CD4-positive, alpha-beta T cell treated with Interleukin-4 for 1 hour (primary cell): Measurements from ENCODE around the gene IKZF1.
A peak's percentile ranks its signal among the peaks of the same experiment; 100 is the strongest.

Source experiments
- DNase-seq, 2 donors: peaks; one replicate each; pipeline ENCODE4 v3.0.0-alpha.2; 2020 to 2022

IKZF1 gene

DNA sequence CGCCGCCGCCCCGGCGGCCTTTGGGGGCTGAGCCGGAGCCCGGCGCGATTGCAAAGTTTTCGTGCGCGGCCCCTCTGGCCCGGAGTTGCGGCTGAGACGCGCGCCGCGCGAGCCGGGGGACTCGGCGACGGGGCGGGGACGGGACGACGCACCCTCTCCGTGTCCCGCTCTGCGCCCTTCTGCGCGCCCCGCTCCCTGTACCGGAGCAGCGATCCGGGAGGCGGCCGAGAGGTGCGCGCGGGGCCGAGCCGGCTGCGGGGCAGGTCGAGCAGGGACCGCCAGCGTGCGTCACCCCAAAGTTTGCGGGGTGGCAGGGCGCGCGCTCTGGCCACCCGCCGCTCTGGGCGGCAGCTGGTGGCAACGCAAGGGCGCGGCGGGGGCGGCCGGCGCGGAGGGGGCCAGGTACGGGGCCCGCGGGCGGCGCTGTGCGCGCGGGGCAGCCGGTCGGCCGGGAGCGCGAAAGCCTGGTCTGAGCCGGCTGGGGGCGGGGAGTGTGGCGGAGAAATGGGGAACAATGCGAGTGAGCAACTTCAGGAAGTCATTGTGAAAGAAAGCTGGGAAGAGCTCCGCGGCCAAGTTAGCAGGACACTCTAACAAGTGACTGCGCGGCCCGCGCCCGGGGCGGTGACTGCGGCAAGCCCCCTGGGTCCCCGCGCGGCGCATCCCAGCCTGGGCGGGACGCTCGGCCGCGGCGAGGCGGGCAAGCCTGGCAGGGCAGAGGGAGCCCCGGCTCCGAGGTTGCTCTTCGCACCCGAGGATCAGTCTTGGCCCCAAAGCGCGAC is at the start of gene IKZF1:
IKZF1 (plus strand) TSS at position 588 of the 782 bp plus-strand sequence. CDS start 14,346 bp downstream, outside the sequence.
- DNase-seq, result peak; percentile 68 to 76

- DNase-seq, result peak in 1 of 2 donors; percentile 46
These were observed 42.9 kb upstream of the IKZF1 start for GRCh38 chr7:50261593-50261992.

DNA sequence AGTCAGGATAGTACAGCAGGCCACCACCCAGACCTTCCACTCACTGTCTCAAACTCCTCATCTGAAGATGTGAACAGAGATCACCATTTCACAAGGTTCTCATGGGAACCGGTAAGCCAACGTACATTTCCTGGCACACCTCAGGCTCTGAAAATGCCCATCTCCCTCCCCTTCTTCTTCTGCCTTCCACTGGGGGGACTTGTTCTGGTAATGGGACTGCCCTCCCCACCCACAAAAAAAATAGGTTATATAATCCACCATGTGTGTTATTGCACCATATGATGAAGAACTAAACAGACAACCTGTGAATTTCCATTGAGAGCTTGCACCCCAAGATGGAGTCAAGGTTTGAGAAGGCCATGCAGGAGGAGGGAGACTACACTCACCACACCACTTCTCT is 42.1 kb upstream of the IKZF1 start:
- peak in 1 of 2 donors; percentile 25 for DNase-seq

- DNase-seq, result peak in 1 of 2 donors; percentile 49
These were observed 41.4 kb upstream of the IKZF1 start for GRCh38 chr7:50262916-50263690.

DNA sequence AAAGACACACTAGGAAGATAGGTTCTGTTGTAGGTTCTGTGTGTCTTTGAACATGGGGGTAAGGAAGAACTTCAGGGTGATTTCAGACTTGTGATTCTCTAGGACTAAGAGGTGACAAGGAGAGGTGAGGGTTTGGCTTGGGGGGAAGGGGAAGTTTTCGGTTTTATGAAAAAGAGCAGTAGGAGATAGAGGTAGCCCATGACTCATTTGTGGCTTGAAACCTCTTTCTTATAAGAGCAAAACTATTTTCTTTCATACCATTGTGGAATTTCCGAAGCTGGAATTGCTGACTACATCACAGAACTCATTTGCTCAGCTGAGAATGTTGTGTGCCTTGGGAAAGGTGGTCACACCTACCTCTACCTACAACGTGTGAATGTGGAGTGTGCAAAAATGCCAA is 39.6 kb upstream of the IKZF1 start:
- peak in 1 of 2 donors; percentile 61 for DNase-seq

GRCh38 chr7:50265968-50266634 is 38.4 kb upstream of the IKZF1 start:
- DNase-seq, result peak in 1 of 2 donors; percentile 17

DNA sequence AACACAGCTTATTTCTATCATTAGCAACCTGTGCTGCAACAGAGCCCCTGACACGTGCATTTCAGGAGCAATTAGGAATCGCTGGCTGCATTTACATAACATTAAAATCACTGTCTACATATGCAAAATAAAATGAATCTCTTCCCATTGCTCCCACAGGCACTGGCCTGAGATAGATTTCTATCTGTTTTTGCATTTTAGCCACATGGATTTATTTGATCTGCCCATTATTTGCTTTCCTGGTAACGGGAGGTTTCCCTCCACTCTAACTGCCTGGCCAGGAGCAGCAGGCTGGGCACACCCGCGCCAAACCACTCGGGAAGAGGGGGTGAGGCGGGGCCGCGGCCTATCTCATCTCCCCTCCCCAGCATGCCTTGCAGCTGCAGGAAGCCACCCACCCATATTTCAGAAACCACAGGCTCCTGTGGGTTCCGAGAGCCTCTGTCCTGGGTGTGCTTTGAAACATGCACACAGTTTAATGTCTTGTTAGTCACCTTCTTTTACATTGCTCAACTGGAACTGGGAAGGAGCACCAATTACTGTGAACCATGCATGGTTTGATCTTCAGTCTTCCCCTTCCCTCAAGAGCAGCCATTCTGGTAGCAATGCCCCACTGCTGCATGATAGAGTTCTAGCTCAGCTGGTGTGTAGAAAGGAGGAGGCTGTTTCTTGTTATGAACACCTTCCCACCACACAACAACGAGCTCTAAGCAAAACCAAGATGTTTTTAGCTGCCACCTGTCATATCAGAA is 37.7 kb upstream of the IKZF1 start:
- DNase-seq, result peak; percentile 77 to 79

GRCh38 chr7:50267525-50268041 is 36.9 kb upstream of the IKZF1 start:
- DNase-seq, result no peak

DNA sequence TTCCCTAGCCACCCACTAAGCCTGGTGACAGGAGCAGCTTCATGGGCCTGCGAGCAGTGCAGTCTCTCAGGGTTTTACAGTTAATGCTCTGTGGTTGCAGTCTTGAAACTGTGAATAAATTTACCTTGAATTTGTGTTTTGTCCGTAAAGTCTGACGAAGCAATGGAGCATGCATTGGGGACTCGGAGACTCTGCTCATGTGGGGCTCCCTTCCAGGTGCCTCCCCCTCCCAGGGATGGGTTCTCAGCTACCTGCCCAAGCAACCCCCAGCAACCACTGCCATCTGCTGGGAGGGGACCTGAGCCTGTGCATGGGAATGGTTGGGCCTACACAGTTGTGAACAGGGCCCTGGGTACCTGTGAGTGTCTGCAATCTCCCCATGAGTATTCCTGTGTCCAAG is 36.3 kb upstream of the IKZF1 start:
- no peak for DNase-seq

DNA sequence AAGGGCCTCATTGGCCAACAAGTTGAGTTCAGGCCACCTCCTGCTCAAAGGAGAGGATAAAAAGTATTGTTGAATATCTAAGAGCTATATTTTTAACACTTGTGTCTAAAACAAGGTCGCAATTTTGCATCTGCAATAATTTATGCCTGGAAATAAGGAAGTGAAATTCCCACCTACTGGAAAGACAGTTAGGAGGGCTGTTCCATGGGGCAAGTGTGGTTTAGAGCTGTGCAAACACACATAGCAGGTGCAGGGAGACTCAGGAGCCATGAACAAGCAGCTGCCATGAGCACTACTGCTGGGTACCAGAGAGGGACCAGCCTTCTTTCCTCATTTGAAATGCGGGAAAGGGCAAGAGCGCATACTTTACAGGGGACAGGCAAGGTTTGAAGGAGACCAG is 35.5 kb upstream of the IKZF1 start:
- DNase-seq, result no peak

GRCh38 chr7:50270531-50271018 is 33.9 kb upstream of the IKZF1 start:
- DNase-seq, result peak in 1 of 2 donors; percentile 26

DNA sequence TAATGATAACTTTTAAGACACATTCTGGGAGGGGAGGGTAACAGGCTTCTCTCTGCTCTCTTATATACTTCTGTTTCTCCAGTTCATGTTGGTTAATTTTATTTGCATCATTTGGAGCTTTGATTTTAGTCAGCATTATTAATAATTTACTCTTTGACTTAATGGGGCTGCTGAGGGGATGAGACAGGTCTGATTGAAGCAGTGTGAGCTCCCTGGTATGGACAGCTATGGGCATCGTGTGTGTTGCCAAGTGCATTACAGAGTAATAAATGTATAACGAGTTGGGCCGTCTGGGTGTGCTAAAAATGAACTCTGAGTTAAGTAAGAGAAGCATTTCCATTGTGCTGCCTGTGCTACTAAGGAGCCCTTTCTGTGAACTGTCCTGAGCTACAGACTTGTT is 31.7 kb upstream of the IKZF1 start:
- no peak for DNase-seq

DNA sequence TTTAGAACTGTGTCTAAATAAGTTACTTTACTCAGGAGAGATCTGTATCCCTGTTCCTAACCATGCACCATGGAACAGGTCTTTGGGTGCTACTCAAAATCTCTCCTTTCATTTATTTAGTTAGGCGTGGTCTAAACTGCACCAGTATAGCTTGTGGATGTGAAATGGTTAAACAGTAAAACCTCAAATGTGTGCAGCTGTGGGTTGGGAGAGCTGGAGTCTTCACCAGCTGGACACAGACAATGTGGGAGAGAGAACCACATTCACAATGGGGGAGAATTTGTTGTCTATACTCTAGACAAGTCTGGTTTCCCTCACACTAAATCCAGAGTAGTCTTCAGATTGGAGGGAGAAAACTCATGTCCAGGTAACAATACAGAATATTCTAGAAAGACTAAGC is 31.2 kb upstream of the IKZF1 start:
- no peak for DNase-seq

GRCh38 chr7:50273870-50274269 is 30.6 kb upstream of the IKZF1 start:
- no peak for DNase-seq

- no peak for DNase-seq
These were observed 30.2 kb upstream of the IKZF1 start for GRCh38 chr7:50274361-50274760.

DNA sequence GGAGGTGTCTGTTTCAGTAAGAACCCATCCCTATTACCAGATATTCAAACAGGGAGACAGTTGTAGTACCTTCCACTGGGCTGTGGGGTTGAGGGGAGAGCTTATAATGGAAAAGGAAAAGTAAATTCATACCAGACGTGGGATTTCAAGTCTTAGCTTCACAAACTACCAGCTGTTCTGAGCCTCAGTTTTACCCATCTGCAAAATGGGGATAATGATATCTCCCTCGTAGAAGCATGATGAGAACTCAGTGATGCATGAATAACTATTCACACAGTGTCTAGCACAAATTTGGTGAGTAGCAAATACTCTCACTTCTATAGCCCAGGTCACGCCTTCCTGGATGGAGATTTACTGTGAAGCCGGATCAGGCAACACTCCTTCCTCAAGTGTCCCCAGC is 29.1 kb upstream of the IKZF1 start:
- no peak for DNase-seq

DNA sequence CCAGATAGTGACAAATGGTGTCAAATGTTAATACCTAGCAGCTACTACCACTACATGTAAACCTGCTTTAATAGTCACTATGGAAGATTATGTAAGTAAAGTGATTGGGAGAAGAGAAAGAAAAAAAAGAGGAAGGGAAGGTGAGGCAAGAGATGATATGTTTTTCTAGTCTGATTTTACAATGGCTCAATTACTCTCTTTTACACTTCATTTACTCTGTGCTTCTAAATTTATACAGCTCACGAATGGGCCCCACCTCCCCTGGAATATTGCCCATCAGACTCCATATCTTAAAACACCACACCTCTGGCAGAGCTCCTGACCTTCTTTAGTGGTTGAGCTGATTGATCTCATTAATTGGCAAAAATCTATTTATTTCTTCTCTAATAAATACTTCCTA is 28.0 kb upstream of the IKZF1 start:
- DNase-seq, result no peak

DNA sequence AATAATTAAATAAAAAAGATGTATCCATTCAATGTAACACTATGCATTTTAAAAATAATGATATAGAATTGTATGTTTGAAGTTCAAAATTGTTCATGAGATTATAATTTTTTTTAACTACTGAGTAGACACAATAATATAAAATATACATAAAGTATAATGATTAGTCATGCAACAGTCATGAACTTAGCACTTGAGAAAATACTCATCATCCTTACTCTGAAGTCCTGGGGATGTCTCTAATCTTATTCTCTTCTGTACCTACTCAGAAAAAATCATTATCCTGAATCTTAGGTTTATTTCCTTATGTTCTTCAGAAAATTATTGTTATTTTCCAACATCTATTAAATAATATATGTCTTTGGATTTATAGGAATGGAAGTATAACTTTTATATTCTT is 26.4 kb upstream of the IKZF1 start:
- DNase-seq, result no peak

GRCh38 chr7:50281680-50282445 is 22.7 kb upstream of the IKZF1 start:
- DNase-seq, result peak in 1 of 2 donors; percentile 40

DNA sequence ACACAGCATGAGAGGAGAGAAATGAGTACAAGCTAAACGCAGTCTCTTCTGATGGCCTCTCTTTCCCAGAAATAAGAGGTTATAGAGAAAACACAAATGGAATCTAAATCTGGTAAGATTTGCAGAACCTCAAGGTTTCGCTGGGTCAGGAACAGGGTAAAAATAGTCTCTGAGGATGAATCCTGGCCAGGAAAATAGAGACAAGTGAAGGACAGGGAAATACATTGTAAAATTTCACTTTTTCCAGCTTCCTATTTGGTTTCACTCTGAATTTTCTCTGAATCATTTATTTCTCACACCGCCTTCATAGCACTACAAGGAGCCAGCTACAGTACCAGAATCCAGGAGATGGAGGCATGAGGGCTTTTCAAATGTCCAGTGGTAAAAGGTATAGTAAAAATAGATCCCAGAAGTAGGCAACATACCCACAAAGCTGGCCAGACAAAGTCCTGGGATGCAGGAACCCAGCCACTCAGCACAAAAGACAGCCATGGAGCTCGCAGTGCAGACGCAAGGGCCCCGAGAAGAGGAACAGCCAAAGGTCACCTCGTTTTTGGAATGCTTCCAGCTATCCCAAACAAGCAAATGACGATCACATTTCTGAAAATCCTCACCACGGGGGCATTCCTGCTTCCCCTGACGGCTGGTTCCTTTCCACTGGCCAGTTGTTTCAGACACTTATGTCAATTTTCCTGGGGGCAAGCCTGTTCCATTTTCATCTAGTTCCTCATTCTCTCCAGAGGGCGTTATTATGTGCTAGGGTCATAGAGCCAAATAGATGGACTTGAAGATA is 21.5 kb upstream of the IKZF1 start:
- DNase-seq, result no peak

DNA sequence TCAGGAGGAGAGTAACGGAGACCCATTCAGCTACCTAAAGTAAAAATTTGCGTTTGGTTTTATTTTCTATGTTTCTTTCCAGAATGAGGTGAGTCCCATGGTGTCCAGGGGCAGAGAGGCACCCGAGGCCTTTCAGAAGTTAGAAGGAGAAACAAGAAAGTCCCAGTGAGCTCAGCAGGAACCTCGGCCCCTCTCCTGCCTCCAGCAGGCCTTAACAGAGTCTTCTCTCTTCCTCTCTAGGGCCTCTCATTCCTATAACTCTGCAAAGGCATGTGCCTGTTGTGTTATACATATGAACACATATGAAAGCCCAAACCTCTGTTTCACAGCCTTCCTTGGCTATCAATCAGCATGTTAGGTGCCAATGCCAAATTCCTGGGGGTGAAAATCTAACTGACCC is 20.8 kb upstream of the IKZF1 start:
- DNase-seq, result no peak
